HepG2 (cell line): Measurements from ENCODE around the gene SH3BGRL2. TPM values are rescaled to one million over a fixed set of nuclear protein-coding genes. Genes with fewer than 3 reads are reported as not detected.

Experiments
- ATAC-seq: fragments of 200-7000 bp; cut with Tn5 transposase; 3 replicates; pipeline ENCODE4 v1.9.1; 2020; ENCODE audit warnings: mild to moderate bottlenecking, moderate library complexity
- BruUV-seq: library from RNA; stranded (reverse); fragments of 400-500 nt; replicated peaks from 2 replicates; lab custom pipeline; 2021; lab: Mats Ljungman, UMichigan
- CTCF ChIA-PET: fragments of 300-600 bp; formaldehyde crosslinking; extraction: SDS; loops from one replicate; lab custom pipeline; 2021; ENCODE audit warnings: low total read pairs, inconsistent platforms, low intra/inter-chr PET ratio; lab: Yijun Ruan, JAX
- POLR2A ChIA-PET: fragments of 350-600 bp; sonication (Branson Sonifier 250); formaldehyde crosslinking; loops from one replicate; lab custom pipeline; 2020; ENCODE audit warnings: antibody characterized with exemption, inconsistent platforms; lab: Yijun Ruan, JAX
- DNase-seq: peaks from one replicate; pipeline ENCODE4 v3.0.0-alpha.2; 2015; ENCODE audit warnings: low spot score
- FAIRE-seq: peaks from 3 replicates; lab custom pipeline; 2011; peaks lifted over from hg19 to GRCh38; lab: Jason Lieb, UNC
- H2AFZ ChIP-seq: one replicate; pipeline ENCODE4 v1.6.1; 2011; ENCODE audit warnings: low read length, inconsistent platforms
- H3K27ac ChIP-seq: fragments of 300-600 bp; 3 replicates; pipeline ENCODE4 v1.8.0; 2011; ENCODE audit warnings: mixed run types, mild to moderate bottlenecking, mixed read lengths, low read length, inconsistent platforms; ENCODE audit not compliant: insufficient read depth; ENCODE audit errors: extremely low read length
- H3K27me3 ChIP-seq, 2 experiments: fragments of 200-600 bp in 1 of 2; 2 replicates in 1 of 2; 3 replicates in 1 of 2; pipeline versions ENCODE4 v1.6.0 to v1.8.0; 2011; ENCODE audit warnings: low read length in 2 of 2, mild to moderate bottlenecking in 2 of 2, moderate library complexity in 2 of 2, inconsistent platforms in 1 of 2; ENCODE audit not compliant: insufficient read depth in 2 of 2, control insufficient read depth in 1 of 2
- H3K36me3 ChIP-seq, 2 experiments: fragments of 200-600 bp in 1 of 2; replicated peaks in 1 of 2; 2 replicates in 1 of 2; 3 replicates in 1 of 2; pipeline versions ENCODE4 v1.5.1 to v1.8.0; 2011; ENCODE audit warnings: low read length in 2 of 2, inconsistent platforms in 1 of 2; ENCODE audit not compliant: insufficient read depth in 2 of 2, control insufficient read depth in 1 of 2
- H3K4me1 ChIP-seq: 2 replicates; pipeline ENCODE4 v1.5.1; 2012; ENCODE audit warnings: low read length, inconsistent platforms; ENCODE audit not compliant: insufficient read depth
- H3K4me2 ChIP-seq: 2 replicates; pipeline ENCODE4 v1.6.0; 2011; ENCODE audit warnings: low read depth, low read length, inconsistent platforms
- H3K4me3 ChIP-seq, 3 experiments: fragments of 200-600 bp in 1 of 3; sonication (generic), shearing (Covaris generic) in 1 of 3; replicated peaks in 1 of 3; 2 replicates each; pipeline ENCODE4 v1.5.1; 2011 to 2016; ENCODE audit warnings: low read length in 3 of 3, inconsistent platforms in 2 of 3, low read depth in 2 of 3, mild to moderate bottlenecking in 2 of 3, control low read depth in 1 of 3, mixed read lengths in 1 of 3; ENCODE audit not compliant: insufficient read depth in 1 of 3
- H3K79me2 ChIP-seq: one replicate; pipeline ENCODE4 v1.6.1; 2011; ENCODE audit warnings: low read length, inconsistent platforms; ENCODE audit not compliant: insufficient read depth
- H3K9ac ChIP-seq: 2 replicates; pipeline ENCODE4 v1.6.0; 2011; ENCODE audit warnings: mild to moderate bottlenecking, low read depth, low read length, inconsistent platforms; ENCODE audit not compliant: insufficient read depth
- H3K9me3 ChIP-seq: 2 replicates; pipeline ENCODE4 v1.5.1; 2012; ENCODE audit warnings: mild to moderate bottlenecking, low read length
- H4K20me1 ChIP-seq: 2 replicates; pipeline ENCODE4 v1.6.0; 2011; ENCODE audit warnings: inconsistent platforms, mild to moderate bottlenecking, low read length, moderate library complexity; ENCODE audit not compliant: insufficient read depth
- CCAR2 ChIP-seq: fragments of 200-400 bp; formaldehyde crosslinking; optimal IDR thresholded peaks from 2 replicates; pipeline ENCODE3; 2018; ENCODE audit warnings: low read depth, mild to moderate bottlenecking, low read length, moderate library complexity
- CREB1 ChIP-seq, 2 experiments: fragments of 450-650 bp in 1 of 2; IDR thresholded peaks; 2 replicates each; pipeline ENCODE4 v1.6.1; 2016 to 2017; ENCODE audit warnings: control low read depth in 1 of 2, mild to moderate bottlenecking in 1 of 2, missing compliant biosample characterization in 1 of 2, missing genetic modification characterization in 1 of 2
- PPARG ChIP-seq: conservative IDR thresholded peaks from 2 replicates; pipeline ENCODE4 v1.6.1; 2016; ENCODE audit warnings: missing biosample characterization, missing genetic modification reagents
- WGBS: methylation state at CpG from one replicate; pipeline ENCODE4 v1.1.6; 2017; ENCODE audit warnings: low lambda C conversion rate; 5-methylcytosine and 5-hydroxymethylcytosine counted together
- in situ Hi-C: cut with HindIII; loops from 2 replicates; pipeline ENCODE4 v1.10.0; 2017; ENCODE audit warnings: low pct_unique_long_range_greater_than_20kb; ENCODE audit not compliant: extremely low pct_ligation_motif_present
- intact Hi-C: fragments of 100-400 bp; cut with micrococcal nuclease; formaldehyde crosslinking; loops from one replicate; pipeline ENCODE4 v1.10.0; 2022; ENCODE audit not compliant: unreplicated experiment
- polyA plus RNA-seq, 8 experiments: library from polyadenylated mRNA; depleted of rRNA in 3 of 8; stranded (reverse) in 7 of 8; unstranded in 1 of 8; fragments of >200 nt; fragmentation: Illumina TruSeq in 4 of 8; extraction: Trizol in 4 of 8; gene quantifications; 2 replicates each; pipeline versions ENCODE4 v1.2.1 to v1.2.3, GENCODE V29; 2011 to 2016; ENCODE audit warnings: low read depth in 4 of 8, missing spikeins in 1 of 8, mixed read lengths in 1 of 8; ENCODE audit not compliant: insufficient read depth in 1 of 8
- total RNA-seq, 5 experiments: library from RNA; depleted of rRNA; stranded (reverse); fragments of >200 nt; fragmentation: Illumina TruSeq; extraction: Trizol; gene quantifications; 2 replicates each; pipeline ENCODE4 v1.2.3, GENCODE V29; 2016; ENCODE audit warnings: low read depth in 1 of 5
- TF ChIP-seq, protein P1 (sequence below): IDR thresholded peaks from 2 replicates; pipeline ENCODE4 v1.4.0; 2020; ENCODE audit warnings: mild to moderate bottlenecking, missing genetic modification reagents

The SH3BGRL2 gene
- total and polyA plus RNA-seq, 2 of the 13 experiments (the other 11 are each of a cell fraction or from before 2014, with no cell fraction given), result 10.9 to 28.8 TPM

DNA sequence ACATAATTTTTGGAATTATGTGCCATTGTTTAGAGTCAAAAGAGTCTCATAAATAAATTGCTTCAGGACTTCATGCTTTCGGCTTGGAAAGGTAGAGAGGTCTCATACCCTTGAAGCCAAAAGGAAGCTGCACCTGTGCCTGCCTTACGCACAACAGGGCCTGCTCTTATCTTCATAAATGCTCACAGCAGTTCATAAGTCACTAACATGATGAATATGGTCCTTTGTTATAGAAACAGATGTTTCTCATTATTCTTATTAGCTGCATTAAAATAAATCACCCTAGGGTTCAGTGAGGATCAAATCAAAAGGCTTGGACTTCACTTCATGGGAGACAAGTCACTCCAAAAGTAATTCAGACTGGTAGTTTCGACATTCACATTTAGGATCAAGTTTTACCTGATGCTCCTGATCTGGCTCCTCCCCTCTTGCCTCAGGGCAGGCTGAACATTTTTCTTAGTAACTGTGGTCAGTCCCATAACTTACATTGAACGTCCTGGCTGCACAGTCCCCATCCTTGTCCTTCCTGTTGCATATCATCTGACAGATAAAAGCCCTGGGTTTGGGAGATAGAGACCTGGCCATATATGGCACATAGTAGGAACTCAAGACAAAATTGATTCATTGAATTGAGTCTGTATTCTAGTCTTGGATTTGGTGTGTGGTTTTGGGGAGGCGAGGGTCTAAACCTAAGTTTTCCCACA, 20.7 kb upstream of the SH3BGRL2 start (continued):
- TF ChIP-seq, protein P1, sequence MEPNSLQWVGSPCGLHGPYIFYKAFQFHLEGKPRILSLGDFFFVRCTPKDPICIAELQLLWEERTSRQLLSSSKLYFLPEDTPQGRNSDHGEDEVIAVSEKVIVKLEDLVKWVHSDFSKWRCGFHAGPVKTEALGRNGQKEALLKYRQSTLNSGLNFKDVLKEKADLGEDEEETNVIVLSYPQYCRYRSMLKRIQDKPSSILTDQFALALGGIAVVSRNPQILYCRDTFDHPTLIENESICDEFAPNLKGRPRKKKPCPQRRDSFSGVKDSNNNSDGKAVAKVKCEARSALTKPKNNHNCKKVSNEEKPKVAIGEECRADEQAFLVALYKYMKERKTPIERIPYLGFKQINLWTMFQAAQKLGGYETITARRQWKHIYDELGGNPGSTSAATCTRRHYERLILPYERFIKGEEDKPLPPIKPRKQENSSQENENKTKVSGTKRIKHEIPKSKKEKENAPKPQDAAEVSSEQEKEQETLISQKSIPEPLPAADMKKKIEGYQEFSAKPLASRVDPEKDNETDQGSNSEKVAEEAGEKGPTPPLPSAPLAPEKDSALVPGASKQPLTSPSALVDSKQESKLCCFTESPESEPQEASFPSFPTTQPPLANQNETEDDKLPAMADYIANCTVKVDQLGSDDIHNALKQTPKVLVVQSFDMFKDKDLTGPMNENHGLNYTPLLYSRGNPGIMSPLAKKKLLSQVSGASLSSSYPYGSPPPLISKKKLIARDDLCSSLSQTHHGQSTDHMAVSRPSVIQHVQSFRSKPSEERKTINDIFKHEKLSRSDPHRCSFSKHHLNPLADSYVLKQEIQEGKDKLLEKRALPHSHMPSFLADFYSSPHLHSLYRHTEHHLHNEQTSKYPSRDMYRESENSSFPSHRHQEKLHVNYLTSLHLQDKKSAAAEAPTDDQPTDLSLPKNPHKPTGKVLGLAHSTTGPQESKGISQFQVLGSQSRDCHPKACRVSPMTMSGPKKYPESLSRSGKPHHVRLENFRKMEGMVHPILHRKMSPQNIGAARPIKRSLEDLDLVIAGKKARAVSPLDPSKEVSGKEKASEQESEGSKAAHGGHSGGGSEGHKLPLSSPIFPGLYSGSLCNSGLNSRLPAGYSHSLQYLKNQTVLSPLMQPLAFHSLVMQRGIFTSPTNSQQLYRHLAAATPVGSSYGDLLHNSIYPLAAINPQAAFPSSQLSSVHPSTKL (CRISPR knock-in tag), result no peak
- TF ChIP-seq, all 625 proteins: peak for 0

DNA sequence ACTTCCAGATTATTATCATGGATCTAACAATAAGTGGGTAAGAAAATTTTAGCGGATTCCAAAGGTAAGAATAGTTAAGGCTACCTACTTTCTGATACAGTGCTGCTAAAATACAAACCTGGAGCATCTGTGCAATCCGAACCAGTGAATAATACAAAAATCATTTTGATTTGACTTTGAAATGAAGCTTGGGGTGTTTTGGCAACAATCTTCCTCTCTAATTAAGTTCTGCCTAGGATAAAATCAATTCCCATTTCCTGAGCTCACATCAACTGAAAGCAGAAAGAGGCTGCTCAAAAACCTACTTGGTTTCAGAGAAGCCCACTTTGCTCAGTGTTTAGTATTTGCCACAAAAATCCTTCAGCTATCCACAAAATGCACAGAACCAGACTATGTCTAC, 18.7 kb upstream of the SH3BGRL2 start:
- Histone ChIP-seq H3K36me3 (no peaks in the 10 kb centered on the region), H3K4me2 (no peak overlapping the region), H3K79me2 (no peaks in the 10 kb centered on the region), H3K4me3 (no peak overlapping the region), H3K27ac (no peak overlapping the region), H4K20me1 (no peaks in the 10 kb centered on the region), H2AFZ (no peak overlapping the region), H3K9ac (no peak overlapping the region), H3K4me1 (peaks cover 86% of the 10 kb centered on the region), H3K27me3 (no peaks in the 10 kb centered on the region), H3K9me3 (no peaks in the 10 kb centered on the region)
- WGBS, result 99% methylated on average over 2 of the region's 2 CpGs
- CTCF ChIA-PET, result no interaction called here
- FAIRE-seq (no peak), ATAC-seq (no peak), DNase-seq (no peak)
- no peak for TF ChIP-seq CCAR2
- no peak for TF ChIP-seq PPARG
- TF ChIP-seq CREB1 (IDR thresholded peaks at IDR 0.05), result no peak
- TF ChIP-seq CREB1 (CRISPR knock-in tag; IDR thresholded peaks at IDR 0.05), result no peak
- POLR2A ChIA-PET, result interaction anchor here (0.7 kb wide), 1 partner anchor 18 kb away, joined by 4 read pairs; the partner anchor contains the start of gene SH3BGRL2
- intact Hi-C loops (no loop called here), in situ Hi-C loops (no loop called here)
- no TSS peak for BruUV-seq
